ENCODE results near the gene CDK2AP2. TPM values are rescaled to one million over a fixed set of nuclear protein-coding genes. Genes with fewer than 3 reads are reported as not detected.
A peak's percentile ranks its signal among the peaks of the same experiment; 100 is the strongest.
"Not testable (repeated sequence)": the region's sequence is repeated elsewhere in the genome, so short reads cannot be mapped to it uniquely, and the experiment has no call there.

Gene CDK2AP2
- total RNA-seq, 4 donors from 2014 or later = 29.1 to 69.3 (median 53.9) TPM

DNA sequence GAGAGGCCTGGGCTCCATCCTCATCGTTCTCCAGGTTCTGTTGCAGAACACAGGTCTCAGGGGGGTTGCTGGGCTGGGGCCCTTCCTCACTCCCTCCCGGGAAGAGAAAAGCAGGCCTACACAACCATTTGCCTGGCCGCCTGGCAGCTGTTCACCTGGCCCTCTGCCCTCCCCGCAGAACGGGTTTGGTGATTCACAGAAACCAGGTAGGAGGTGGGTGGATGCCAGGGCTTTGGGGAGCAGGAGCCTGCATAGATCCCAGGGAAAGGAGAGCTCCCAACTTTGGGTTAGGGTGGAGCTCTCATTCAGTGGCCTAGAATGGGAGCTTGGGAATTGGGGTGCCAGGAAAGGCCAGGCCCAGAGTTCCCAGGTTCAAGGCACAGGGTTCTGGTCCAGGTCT is 39.9 kb downstream of the CDK2AP2 start:
- 10% methylated on average over 2 of the region's 5 CpGs; no CpG with 5 or more reads in 1 of the 2 donors for WGBS, 2 donors (ENCODE audit: low coverage in 1 of 2)
- H3K9me3 ChIP-seq = no peaks in the 10 kb centered on the region
- H3K36me3 ChIP-seq = peaks cover 0 to 4% of the 10 kb centered on the region in 2 donors
- peaks cover 0 to 60% (median 23%) of the 10 kb centered on the region in 3 donors for H3K4me1 ChIP-seq
- H3K27me3 ChIP-seq = no peaks in the 10 kb centered on the region
- no peak for ATAC-seq
- peak overlapping the region; percentile 61 to 84 for H3K4me3 ChIP-seq
- H3K27ac ChIP-seq = peak overlapping the region in 3 of 4 donors; percentile 88 to 90 (median 88)
- TF ChIP-seq EP300 (IDR thresholded peaks at IDR 0.05) (no peak), POLR2A (IDR thresholded peaks at IDR 0.05) (no peak), POLR2AphosphoS5 (IDR thresholded peaks at IDR 0.05) (no peak), CTCF (IDR thresholded peaks at IDR 0.05) (no peak)

GRCh38 chr11:67466962-67467771 is 40.8 kb downstream of the CDK2AP2 start:
- peaks cover 0 to 60% (median 23%) of the 10 kb centered on the region in 3 donors for H3K4me1 ChIP-seq
- 33 to 80% methylated on average over 1 to 2 of the region's 11 CpGs for whole genome bisulfite sequencing, 2 donors (ENCODE audit: low coverage in 1 of 2)
- H3K36me3 ChIP-seq = peaks cover 0 to 4% of the 10 kb centered on the region in 2 donors

GRCh38 chr11:67466367-67466766 is 41.6 kb downstream of the CDK2AP2 start:
- 33 to 69% methylated on average over 1 to 3 of the region's 5 CpGs for WGBS, 2 donors (ENCODE audit: low coverage in 1 of 2)
- ATAC-seq = no peak
- Histone ChIP-seq H3K27me3 (no peaks in the 10 kb centered on the region), H3K4me1 (peaks cover 0 to 60% (median 23%) of the 10 kb centered on the region in 3 donors), H3K27ac (peak overlapping the region in 2 of 4 donors; percentile 90 to 92), H3K36me3 (peaks cover 0 to 4% of the 10 kb centered on the region in 2 donors), H3K9me3 (no peaks in the 10 kb centered on the region), H3K4me3 (no peak overlapping the region)
- TF ChIP-seq EP300 (IDR thresholded peaks at IDR 0.05) (no peak), CTCF (IDR thresholded peaks at IDR 0.05) (no peak), POLR2A (IDR thresholded peaks at IDR 0.05) (no peak), POLR2AphosphoS5 (IDR thresholded peaks at IDR 0.05) (no peak)

More at GRCh38 chr11:67466962-67467771, 40.8 kb downstream of the CDK2AP2 start:
- TF ChIP-seq CTCF (IDR thresholded peaks at IDR 0.05) (no peak), EP300 (IDR thresholded peaks at IDR 0.05) (no peak), POLR2AphosphoS5 (IDR thresholded peaks at IDR 0.05) (no peak), POLR2A (IDR thresholded peaks at IDR 0.05) (no peak)
- Histone ChIP-seq H3K4me3 (no peak overlapping the region), H3K9me3 (no peaks in the 10 kb centered on the region), H3K27ac (peak overlapping the region in 3 of 4 donors; percentile 88 to 92 (median 90)), H3K27me3 (no peaks in the 10 kb centered on the region)
- ATAC-seq = no peak

GRCh38 chr11:67465530-67465929 is 42.4 kb downstream of the CDK2AP2 start:
- 49% methylated on average over 2 of the region's 2 CpGs; no CpG with 5 or more reads in 1 of the 2 donors for WGBS, 2 donors (ENCODE audit: low coverage in 1 of 2)
- ATAC-seq, H3K36me3 ChIP-seq, H3K27me3 ChIP-seq, H3K9me3 ChIP-seq: not testable (repeated sequence)
- peaks cover 0 to 60% (median 23%) of the 10 kb centered on the region in 3 donors for H3K4me1 ChIP-seq
- H3K4me3 ChIP-seq = peak overlapping the region in 1 of 2 donors; percentile 61
- H3K27ac ChIP-seq = peak overlapping the region in 3 of 4 donors; percentile 90 to 95 (median 92)

DNA sequence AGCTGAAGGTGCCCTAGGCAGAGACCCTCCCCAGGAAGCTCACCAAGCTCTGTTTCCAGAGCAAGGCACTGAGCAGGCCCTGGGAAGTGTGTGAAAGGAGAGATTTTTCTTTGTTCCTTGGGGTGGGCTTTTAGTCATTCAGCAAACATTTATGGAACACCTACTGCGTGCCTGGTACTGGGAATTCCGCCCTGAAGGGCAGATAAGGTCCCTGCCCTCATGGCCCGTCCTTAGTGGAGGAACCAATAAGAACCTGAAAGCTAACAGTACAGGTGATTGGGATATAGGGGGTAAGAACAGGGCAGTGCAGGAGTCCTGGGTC is 42.8 kb downstream of the CDK2AP2 start:
- Histone ChIP-seq H3K4me1 (peaks cover 0 to 60% (median 23%) of the 10 kb centered on the region in 3 donors), H3K36me3 (peaks cover 0 to 4% of the 10 kb centered on the region in 2 donors), H3K9me3 (no peaks in the 10 kb centered on the region), H3K27me3 (no peaks in the 10 kb centered on the region), H3K4me3 (peak overlapping the region; percentile 44 to 61), H3K27ac (peak overlapping the region; percentile 68 to 95 (median 91))
- WGBS, 2 donors (ENCODE audit: low coverage in 1 of 2) = 40 to 58% methylated on average over 1 to 3 of the region's 3 CpGs
- TF ChIP-seq CTCF (IDR thresholded peaks at IDR 0.05) (no peak), EP300 (IDR thresholded peaks at IDR 0.05) (no peak), POLR2AphosphoS5 (IDR thresholded peaks at IDR 0.05) (no peak), POLR2A (IDR thresholded peaks at IDR 0.05) (no peak)
- ATAC-seq = no peak
